ENCODE results near the gene CNRIP1. TPM values are rescaled to one million over a fixed set of nuclear protein-coding genes. Genes with fewer than 3 reads are reported as not detected.
A peak's percentile ranks its signal among the peaks of the same experiment; 100 is the strongest.

CNRIP1 gene
- total RNA-seq, 1 experiment from 2014 or later: not detected

DNA sequence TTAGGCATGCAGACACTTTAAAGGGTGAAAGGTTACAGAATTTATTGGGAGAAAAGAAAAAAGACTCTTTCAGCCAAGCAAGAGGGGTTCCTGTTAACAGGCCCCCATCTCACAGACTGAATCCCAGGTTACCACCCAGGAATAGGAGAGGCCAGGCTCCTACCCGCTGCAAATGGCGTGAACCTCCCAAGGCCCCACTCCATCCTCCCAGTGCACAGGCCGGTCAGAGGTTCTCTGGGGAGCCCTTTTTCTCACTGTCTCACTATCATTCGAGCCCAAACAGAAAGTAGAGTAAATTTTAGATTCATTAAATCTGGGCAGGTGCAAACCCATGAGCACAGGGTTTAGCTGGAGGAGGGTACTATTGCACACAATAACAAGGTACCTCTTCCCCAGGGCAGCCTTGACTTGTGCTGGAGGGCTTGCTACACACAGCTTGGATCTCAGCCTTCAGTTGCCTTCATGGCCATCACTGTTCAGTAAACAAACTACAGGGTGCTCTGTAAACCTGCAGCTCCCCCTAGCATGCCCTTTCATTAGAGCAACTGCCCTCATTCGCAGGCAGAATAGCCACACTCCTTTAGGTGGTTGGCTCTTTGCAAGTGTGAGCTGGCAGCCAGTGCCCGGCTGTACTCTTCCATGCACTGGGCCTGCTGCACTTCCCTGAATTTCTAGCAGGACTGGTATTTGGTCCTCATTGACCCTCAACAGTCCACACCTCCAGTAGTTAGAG, 38.0 kb upstream of the CNRIP1 start:
- Histone ChIP-seq H3K9ac (ENCODE audit: low read length) (no peak overlapping the region), H3K4me2 (ENCODE audit: low read length) (no peak overlapping the region), H3K27ac (ENCODE audit: low read depth, low read length) (no peak overlapping the region), H2AFZ (ENCODE audit: low read depth, low read length, poor library complexity, severe bottlenecking) (peak overlapping the region; percentile 81), H3K9me2 (ENCODE audit: insufficient read depth) (no peaks in the 10 kb centered on the region), H3K9me3 (ENCODE audit: control insufficient read depth in 1 of 2, insufficient read depth in 1 of 2, low read depth in 1 of 2, low read length in 2 of 2) (no peaks in the 10 kb centered on the region), H4K20me1 (ENCODE audit: insufficient read depth) (no peaks in the 10 kb centered on the region), H3K36me3 (ENCODE audit: control insufficient read depth in 1 of 2, insufficient read depth in 2 of 2, low read length in 2 of 2) (no peaks in the 10 kb centered on the region), H3K27me3 (ENCODE audit: insufficient read depth, low read length) (no peaks in the 10 kb centered on the region), H3K79me2 (ENCODE audit: insufficient read depth, low read length) (no peaks in the 10 kb centered on the region), H3K4me3 (replicated peaks in 1 of 2; ENCODE audit: low read depth in 1 of 2, low read length in 2 of 2) (no peak overlapping the region), H3K4me1 (ENCODE audit: control insufficient read depth in 1 of 2, insufficient read depth in 2 of 2, low read length in 2 of 2) (peaks cover 0 to 4% of the 10 kb centered on the region in 2 experiments; a peak in 2 of 4 replicates)
- peak; percentile 93 for ATAC-seq
- peak; percentile 51 for DNase-seq (ENCODE audit: low read depth, low spot score)
- POLR2A ChIA-PET: interaction anchor here (0.5 kb wide), 1 partner anchor 60 kb away, joined by 4 read pairs; no protein-coding TSS in a partner anchor
- TF ChIP-seq EZH2 (IDR thresholded peaks at IDR 0.05): no peak
- TF ChIP-seq SP1 (IDR thresholded peaks at IDR 0.05; ENCODE audit: low read depth): 0 out of 2 replicates have a peak, but pooled peaks have one; percentile 17
- TF ChIP-seq RAD21 (IDR thresholded peaks at IDR 0.05; ENCODE audit: low read depth): peak; percentile 71
- TF ChIP-seq SIN3A (IDR thresholded peaks at IDR 0.05; ENCODE audit: low read depth): no peak
- TF ChIP-seq ZNF274 (IDR thresholded peaks at IDR 0.05; ENCODE audit: low read depth, low read length): no peak
- TF ChIP-seq, protein P1, sequence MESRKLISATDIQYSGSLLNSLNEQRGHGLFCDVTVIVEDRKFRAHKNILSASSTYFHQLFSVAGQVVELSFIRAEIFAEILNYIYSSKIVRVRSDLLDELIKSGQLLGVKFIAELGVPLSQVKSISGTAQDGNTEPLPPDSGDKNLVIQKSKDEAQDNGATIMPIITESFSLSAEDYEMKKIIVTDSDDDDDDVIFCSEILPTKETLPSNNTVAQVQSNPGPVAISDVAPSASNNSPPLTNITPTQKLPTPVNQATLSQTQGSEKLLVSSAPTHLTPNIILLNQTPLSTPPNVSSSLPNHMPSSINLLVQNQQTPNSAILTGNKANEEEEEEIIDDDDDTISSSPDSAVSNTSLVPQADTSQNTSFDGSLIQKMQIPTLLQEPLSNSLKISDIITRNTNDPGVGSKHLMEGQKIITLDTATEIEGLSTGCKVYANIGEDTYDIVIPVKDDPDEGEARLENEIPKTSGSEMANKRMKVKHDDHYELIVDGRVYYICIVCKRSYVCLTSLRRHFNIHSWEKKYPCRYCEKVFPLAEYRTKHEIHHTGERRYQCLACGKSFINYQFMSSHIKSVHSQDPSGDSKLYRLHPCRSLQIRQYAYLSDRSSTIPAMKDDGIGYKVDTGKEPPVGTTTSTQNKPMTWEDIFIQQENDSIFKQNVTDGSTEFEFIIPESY (IDR thresholded peaks at IDR 0.05; ENCODE audit: extremely low read depth, insufficient replicate concordance, low read length): no peak
- TF ChIP-seq, protein P2, sequence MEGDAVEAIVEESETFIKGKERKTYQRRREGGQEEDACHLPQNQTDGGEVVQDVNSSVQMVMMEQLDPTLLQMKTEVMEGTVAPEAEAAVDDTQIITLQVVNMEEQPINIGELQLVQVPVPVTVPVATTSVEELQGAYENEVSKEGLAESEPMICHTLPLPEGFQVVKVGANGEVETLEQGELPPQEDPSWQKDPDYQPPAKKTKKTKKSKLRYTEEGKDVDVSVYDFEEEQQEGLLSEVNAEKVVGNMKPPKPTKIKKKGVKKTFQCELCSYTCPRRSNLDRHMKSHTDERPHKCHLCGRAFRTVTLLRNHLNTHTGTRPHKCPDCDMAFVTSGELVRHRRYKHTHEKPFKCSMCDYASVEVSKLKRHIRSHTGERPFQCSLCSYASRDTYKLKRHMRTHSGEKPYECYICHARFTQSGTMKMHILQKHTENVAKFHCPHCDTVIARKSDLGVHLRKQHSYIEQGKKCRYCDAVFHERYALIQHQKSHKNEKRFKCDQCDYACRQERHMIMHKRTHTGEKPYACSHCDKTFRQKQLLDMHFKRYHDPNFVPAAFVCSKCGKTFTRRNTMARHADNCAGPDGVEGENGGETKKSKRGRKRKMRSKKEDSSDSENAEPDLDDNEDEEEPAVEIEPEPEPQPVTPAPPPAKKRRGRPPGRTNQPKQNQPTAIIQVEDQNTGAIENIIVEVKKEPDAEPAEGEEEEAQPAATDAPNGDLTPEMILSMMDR (IDR thresholded peaks at IDR 0.05 in 2 of 3, conservative IDR thresholded peaks at IDR 0.05 in 1 of 3; ENCODE audit: borderline replicate concordance in 1 of 3, insufficient read depth in 1 of 3, low read depth in 2 of 3, low read length in 2 of 3): peak; percentile 38 to 59 (median 48); a peak in 5 of 6 replicates
- CTCF ChIA-PET: interaction anchor here (1.0 to 1.3 kb wide), 9 partner anchors 10 to 235 kb away, joined by 3 to 9 read pairs (median 3); no protein-coding TSS in a partner anchor
- BruUV-seq (replicated peaks): no TSS peak
- RAD21 ChIA-PET (ENCODE audit: low non-redundant PET in 1 of 2, low total read pairs in 2 of 2, uncharacterized antibody in 2 of 2, unreplicated experiment in 2 of 2): interaction anchor here in 1 of 2 experiments (0.8 kb wide), 2 partner anchors 84 to 236 kb away, joined by 3 read pairs; no protein-coding TSS in a partner anchor
- intact Hi-C loops (cut with micrococcal nuclease): loop anchor here (5.0 kb wide), 1 partner anchor 235 kb away; no protein-coding TSS in a partner anchor
